Stimulated activated CD8-positive, alpha-beta memory T cell treated with anti-CD3 and anti-CD28 coated beads, Interleukin-12 subunit alpha, Interleukin-12 subunit beta, amount 100 ng/mL, for 4 hours (primary cell): Measurements from ENCODE around the gene DUSP10.
A peak's percentile ranks its signal among the peaks of the same experiment; 100 is the strongest.

ENCODE experiments used
- DNase-seq: peaks from one replicate; pipeline ENCODE4 v3.0.0-alpha.2; 2020; ENCODE audit warnings: low read depth

DUSP10 gene

DNA sequence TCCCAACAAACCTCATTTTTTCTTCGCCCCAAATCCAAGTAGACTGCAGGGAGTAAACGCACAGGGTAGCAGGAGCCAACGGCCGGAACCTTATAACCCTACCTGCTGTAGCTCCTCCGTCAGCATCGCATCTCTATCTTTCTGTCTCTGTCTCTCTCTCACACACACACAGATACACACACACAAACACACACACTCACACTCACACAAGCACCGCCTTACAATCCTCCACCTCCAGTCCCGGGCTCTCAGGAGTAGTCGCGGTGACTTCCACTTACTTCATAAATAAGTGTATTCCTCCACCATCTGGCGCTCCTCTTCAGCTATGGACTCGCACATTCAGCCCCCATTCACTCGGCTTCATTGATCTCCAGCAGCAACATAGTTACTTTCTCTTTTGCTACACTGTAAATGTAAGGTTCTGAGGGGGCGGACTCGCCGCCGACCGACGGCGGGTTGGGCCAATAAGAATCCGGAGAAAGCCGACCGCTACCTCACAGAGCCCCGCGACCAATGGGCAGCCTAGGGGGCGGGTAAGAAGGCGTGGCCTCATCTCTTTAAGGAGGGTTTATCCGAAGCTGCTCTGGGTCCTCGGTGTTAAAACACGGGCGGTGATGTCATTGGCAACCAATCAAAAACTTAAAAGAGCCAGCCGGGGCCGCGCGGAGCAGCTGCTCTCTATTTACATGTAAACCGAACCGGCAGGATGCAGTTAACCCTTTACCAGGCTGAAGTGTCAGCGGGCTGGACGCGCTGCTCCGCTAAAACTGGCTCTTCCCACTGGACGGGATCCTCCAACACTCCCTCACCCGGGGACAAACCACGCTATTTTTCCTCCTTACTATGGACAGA, at the start of gene DUSP10:
Gene DUSP10, minus strand, starts transcription at position 387 of the 852 bp plus-strand sequence. CDS start 2,345 bp downstream, outside the sequence.
- peak; percentile 96 for DNase-seq

DNA sequence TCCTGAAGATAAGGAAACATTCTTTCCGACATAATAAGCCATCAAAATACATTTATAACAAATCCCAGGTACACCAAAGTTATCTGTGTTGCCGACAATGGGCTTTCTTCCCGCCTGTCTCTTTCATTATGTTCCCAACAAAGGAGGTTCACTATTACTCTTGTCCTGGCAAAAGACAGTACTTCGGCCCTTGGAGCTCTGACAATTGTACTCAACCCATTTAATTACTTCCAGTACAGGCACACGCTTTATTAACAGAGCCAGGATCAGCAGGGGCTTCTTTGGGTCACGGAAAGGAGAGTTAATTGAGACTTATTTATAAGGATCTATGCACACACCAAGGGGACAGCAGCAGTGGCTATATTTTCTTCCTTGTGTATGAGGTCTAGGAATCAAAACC, 46.6 kb upstream of the DUSP10 start:
- no peak for DNase-seq

DNA sequence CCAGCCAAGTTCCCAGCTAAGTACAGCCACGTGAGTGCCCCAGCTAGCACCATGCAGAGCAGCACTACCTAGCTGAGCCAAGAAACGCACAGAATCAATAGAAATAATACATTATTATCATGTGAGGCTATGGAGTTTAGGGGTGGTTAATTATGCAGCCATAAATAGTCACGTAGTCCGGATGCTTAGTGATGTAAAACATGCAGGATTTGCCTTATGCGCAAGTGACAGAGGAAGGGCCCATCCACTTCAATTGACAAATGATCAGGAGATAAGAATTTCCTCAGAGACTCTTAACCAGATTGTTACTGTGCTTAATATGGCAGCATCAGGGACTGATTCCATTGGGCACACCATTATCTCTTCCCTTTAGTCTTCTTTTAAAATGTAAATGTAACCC, 44.8 kb upstream of the DUSP10 start:
- DNase-seq: no peak

DNA sequence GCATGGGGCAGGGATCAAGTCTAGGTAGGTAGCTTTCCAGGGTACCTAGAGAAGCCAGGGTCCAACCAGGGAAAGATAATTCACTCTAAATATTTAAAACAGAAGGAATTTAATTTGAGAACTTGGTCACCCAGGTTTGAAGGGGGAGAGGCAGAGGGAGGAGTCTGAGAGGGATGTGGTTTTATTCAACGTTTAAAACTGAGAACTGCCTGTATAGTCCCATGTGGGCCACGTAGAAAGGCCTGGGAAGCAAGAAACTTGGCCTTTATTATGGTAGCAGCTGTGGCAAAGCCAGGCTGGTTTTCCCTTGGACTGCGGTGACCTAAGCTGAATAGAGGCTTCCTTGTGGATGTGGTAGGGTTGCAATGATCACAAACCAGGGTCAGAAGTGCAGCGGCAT, 42.0 kb upstream of the DUSP10 start:
- DNase-seq: no peak

DNA sequence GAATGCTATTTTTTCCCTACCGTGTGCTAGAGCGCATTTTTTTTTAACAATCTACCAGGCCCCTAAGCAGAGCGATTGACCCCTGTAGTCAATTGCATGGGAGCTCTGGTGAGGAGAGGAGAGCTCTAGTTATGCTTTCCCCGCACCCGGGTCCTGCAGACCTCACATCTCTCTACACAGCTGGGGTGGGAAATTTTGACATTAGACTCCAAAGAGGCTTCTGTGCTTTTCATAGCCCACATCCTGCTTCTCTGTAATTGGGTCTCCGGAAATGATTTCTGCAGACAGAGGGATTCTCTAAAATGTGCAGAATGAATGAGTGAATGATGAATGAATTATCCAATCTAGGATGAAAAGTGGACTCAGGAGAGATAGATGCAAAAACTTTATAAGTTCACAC, 41.5 kb upstream of the DUSP10 start:
- no peak for DNase-seq

DNA sequence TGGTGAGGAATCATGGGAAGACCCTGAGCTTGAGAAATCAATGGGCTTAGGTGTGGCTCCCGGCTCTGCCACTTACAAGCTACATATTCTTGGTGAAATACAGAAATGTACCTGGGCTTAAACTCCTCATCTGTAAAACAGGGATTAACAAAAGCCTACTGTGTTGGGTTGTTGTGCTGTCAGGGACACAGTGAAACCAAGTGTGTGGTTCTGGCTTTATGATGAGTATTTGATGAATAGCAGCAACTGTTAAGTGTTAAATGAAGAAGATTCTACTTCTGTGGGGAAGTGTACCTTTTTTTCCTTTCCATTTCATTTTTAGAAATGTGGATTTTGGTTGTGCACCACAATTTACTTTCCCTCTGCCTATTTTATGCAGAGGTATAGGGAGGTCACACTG, 41.1 kb upstream of the DUSP10 start:
- no peak for DNase-seq

DNA sequence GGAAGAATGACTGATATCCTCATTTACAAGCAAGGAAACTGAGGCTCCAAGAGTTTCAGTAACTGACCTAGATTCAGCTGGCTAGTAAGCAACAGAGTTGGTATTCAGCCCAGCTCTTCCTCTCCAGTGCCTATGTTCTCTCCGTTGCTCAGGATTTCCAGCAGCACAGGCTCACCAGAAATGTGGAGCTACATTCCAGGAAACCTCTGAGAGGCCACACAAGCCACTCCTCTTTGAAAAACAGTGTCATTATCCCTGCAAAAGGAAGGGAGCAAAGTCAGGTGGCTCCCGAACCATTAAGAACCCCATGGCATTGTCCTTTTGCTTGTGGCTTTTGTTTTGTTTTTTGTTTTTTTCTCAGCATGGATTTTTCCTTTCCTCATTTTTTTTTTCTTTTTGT, 40.6 kb upstream of the DUSP10 start:
- DNase-seq: no peak

DNA sequence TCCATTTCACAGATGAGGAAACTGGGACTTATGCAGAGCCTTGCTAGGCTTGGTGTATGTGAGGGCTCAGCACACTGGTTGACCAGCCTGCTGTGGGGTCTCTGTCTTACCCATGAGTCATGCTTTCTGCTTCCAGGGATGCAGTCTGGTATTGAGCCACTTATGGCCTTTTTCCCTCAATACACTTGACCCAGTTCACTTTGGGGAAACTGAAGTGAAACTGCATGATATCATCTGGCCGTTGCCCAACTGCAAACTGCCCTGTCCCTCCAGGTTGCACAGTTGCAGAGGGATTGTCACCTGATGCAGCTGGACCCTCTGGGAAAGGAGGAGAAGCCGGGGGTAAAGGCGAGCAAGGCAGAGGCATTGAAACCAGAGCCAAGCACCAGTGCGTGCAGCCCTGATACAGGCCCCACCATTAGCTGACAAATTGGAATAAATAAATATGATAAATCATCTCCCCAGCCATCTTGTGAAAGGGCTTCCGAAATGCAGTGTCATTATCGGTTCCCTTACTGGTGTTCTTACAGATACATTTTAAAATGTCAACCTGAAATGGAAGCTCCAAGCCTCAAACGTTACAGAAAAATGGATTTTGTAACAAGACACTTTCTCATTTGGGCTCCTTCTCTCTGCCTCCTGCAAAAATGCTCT, 39.3 kb upstream of the DUSP10 start:
- no peak for DNase-seq

DNA sequence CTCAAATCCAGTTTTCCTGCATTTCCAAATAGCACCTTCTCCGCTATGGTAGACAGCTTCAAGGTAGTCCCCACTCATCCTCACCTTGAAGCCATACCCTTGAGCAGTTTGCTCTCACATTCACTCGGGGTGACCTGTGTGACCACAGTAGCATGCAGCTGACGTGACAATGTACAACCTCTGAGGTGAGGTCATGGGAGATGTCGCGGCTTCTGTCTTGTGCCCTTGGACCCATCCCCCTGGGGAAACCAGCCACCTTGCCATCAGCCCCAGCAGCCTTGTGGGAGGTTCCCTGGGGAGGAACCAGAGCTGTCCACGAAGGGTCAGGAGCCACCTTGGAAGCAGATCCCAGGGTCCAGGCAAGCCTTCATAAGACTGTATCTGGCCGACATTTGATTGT, 38.3 kb upstream of the DUSP10 start:
- DNase-seq: no peak

DNA sequence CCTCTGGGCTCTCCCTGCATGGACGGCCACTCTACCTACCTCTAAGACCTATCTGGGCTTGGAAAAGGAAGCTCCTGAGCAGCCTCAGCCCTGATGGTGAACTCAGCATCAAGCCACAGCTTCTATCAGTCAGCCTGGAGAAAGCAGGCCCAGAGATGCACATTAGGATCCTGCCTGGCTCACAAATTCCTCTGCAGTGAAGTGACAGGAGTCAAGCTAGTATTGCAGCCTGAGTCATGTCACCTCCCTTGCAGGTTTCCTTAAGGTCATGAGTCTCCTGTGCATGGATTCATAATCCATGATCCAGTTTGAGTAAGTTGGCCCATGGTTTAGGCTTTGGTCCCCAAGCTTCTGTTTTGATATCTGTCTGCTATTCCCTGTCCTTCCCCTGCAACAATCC, 37.9 kb upstream of the DUSP10 start:
- DNase-seq: no peak

DNA sequence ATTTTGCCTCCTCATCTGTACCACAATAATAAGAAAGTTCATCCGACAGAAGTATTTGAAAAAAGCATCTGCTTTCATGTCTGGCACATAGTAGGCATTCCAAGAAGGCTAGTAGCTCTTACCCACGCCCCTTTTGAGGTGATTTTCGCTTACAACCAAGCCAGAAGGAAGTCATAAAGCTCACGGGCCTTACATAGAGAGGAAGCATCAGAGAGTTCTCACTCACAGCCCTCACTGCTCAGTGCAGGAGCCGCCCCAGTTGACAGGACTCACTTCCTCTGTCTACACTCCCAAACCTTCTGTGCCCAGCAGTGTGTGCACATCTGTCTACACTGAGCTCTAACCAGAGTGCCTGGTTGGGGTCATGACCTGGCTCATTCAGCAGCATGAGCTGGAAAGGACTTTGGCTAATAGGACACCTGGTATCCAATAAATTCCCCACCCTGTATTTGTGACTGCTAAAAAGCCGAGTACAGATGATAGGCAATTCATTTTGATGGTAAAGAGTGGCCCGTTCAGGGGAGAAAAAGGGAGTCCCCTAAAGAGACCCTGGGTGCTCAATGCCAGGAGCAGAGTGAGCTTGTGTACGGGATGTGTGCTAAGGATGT, 36.8 kb upstream of the DUSP10 start:
- DNase-seq: no peak

DNA sequence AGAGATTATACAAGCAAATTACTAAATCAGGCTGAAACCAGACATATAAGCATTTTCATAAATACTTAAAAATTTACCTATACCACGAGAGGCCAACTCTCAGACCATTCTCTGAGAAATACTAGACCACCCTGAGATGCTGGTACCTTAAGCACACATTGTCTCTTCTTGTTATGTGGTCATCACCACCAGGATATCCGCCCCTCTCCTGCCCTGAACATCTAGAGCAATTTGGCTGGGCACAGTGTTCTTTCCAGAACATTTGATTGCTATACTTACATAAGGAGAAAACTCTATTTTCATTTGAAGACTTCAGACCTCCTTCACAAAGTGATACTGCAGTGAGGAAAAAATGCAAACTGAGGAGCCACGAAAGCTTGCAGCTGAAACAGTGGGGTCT, 36.2 kb upstream of the DUSP10 start:
- no peak for DNase-seq

DNA sequence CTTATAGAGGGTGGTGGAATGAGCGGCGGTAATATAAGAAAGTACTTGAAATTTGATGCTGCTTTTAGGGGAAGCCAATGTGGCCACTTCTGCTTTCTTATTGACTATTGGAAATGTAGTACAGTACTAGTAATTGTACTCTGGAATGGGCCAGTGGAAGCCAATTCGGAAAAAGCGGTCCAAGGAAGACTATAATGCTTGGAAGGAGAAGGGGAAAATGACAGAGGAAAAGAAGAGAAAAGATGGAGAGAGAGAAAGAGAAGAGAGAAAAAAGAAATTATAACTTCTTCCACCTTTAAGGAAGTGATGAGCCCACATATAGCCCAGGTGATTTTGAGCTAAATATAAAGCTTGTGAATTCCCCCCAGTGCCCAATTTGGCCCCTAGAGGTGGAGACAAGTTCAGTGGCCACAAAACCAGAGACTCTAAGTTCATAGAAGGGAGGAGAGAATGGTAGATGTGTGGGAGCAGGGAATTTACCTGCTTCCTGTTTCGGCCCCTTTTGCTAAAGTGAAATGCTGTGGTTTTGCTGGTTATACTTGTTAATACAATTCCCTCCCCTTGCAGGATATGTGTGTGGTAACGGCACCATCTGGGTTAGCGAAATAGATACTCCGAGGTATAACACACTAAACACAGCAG, 35.7 kb upstream of the DUSP10 start:
- no peak for DNase-seq

DNA sequence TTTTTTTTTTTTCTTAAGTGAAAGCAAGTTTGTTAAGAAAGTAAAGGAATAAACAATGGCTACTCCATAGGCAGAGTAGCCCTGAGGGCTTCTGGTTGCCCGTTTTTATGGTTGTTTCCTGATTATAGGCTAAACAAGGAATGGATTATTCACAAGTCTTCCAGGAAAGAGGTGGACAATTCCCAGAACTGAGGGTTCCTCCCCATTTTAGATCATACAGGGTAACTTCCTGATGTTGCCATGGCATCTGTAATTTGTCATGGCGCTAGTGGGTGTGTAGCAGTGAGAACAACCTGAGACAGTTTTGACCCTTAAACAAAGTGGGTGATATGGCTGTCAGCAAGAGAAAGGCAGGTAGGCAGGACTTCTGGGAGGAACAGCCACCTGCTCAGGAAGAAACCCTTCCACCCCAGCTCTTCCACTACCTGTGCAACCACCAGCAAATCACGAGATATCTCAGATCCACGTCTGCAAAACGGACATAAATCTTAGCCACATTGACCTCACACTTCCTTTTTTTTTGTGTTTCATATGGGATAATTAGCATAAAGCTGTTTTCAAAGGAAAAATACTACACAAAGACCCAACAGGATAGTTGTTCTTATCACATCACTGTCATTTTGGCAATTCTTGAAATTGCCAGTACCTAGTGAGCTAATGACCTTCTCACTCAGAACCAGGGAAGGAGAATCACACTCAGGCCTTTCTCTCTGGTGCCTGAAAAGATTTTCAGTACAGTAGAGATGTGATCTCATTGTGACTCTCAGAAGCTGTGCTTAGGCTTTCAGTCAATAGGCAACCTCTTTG, 34.8 kb upstream of the DUSP10 start:
- DNase-seq: no peak

DNA sequence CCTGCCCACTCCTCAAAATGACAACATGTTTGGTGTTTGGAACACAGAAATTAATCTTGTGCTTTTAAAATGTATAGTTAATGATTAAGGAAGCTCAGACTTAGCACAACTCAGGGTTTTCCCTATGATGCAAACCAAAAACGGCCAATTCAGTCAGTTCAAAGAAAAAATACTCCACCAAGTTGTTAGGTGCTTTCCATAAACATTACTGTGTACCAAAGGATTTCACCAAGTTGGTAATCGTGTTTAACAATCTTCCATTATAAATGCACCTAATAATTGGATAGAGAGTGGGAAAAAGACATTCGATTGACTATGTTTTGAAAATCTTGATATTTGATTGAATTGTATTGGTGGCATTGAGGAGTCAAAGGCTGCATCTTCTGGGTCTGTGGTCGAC, 33.3 kb upstream of the DUSP10 start:
- no peak for DNase-seq

DNA sequence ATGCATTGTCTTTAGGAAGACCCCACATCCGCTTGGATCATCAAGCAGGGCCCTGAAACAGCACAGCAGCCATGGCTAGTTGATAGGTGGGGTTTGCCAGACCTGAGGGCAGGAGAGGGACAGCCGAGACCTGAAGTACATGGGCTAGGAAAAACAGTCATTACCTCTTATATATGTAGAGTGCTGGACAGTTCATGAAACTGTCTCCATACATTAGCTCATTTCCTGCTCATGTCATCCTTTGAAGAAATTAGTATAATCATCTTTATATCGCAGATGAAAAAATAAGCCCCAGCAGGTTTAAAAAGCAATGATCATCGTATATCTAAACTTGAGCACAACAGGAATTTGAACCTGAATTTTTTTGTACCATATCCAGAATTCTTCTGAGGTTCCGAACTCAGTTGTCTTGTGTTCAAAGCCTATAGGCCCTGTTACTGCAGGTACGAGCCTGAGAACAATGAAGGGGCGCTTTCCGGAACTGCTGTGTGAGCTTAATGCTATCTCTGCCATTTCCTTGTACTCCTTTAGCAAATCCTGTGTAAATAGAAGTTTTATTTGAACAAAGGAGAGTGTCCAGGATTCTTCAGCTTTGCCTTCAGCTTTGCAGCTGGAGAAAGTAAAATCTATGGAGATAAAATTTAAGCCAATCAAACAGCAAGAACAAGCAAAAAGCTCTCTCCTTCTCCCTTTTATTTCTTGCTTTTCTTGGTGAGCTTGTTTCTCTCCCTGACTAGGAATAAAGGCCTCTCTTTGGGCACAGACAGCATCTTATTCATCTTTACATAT, 32.4 kb upstream of the DUSP10 start:
- DNase-seq: no peak

DNA sequence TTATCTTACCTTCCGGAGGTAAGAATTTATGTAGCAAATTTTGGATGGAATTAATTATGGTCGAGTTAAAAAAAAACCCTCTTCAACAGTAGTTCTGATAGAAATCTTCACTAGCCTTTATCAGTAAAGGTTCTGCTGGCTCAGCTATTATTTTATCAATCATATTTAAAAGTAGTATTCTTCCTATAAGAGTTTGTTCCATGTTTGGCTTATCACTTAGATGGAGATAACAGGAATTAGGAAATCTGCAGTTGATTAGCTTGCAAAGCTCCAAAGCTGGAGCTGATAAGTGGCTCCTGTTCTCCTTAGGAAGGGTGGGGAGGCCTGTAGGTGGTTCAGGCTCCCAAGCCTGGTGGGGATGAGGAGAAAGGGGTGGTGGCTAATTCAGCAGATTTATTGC, 31.5 kb upstream of the DUSP10 start:
- no peak for DNase-seq

DNA sequence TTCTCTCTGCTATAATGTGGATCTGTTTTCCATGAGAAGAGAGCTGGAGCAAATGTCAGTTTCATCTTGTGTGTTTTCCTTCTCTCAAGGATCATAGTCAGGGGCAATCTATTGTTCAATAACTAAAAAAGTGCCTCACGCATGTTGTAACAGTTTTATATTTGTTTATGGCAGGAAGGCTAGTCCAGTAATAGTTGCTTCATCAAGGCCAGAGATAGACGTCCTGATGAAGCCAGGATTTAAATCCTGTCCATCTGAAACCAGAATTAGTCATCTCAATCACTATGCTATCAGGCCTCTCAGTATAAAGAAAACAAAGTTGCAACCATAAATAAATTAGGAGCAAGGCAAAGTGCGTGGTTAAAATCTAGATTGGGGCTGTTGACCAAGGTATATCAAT, 30.2 kb upstream of the DUSP10 start:
- no peak for DNase-seq

DNA sequence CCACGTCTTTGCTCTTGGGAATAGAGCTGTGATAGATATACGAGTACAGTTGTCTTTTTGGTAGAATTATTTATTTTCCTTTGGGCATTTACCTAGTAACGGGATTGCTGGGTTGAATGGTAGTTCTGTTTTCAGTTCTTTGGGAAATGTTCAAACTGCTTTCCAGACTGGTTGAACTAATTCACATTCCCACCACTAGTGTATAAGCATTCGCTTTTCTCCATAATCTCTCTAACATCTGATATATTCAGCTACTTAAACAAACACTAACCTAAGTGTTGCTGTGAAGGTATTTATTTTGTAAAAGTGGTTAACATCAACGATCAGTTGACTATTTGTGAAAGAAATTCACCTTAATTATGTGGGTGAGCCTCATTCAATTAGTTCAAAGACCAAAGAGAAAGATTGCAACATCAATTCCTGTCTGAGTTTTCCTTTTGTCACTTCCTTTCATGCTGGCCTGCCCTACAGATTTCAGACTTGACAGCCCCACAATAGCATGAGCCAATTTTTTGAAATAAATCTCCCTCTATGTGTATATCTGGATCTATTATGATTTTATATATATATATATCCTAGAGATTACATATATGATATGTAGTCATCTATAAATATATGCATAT, 26.7 kb upstream of the DUSP10 start:
- DNase-seq: no peak

DNA sequence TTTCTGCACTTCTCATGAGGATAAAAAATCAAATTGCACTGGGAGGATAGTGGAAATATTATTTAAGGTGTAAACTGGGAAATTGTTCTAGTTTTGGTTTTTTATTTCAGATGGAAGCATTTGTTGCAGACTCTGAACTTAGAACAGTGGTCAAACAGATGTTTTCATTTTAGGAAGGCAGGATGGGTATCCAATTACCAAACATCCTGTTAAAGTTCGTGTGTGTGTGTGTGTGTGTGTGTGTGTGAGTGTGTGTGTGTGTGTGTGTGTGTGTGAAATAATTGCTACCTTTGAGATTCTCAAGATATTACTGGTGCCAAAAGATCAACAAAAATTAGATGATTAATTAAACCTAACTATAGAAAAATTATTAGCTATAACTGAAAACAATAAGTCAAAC, 24.3 kb upstream of the DUSP10 start:
- DNase-seq: no peak

DNA sequence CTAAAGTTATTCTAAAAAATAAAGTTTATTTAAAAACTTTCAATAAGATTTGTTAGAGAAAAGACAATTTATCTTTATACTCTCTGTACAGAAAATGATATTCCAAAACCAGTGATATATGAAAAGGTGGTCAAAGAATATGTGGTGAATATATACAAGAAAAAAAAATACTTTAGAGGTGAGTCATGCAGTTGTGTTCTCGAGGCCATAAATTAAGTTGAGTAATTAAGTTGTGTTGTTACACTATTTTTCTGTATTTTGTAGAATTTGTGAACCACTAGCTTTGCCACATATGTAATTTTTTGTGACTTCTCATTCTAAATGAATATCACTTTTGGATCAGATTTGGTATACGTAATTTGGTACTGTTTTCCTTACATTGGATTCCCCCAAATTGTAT, 23.6 kb upstream of the DUSP10 start:
- DNase-seq: no peak
